Endothelial cell of umbilical vein (primary cell): ENCODE measurements around the gene IL17RB. TPM values are rescaled to one million over a fixed set of nuclear protein-coding genes. Genes with fewer than 3 reads are reported as not detected.

ENCODE experiments used
- BruUV-seq: library from RNA; stranded (reverse); fragments of 400-500 nt; replicated peaks from 2 replicates; lab custom pipeline; 2021; lab: Mats Ljungman, UMichigan
- CTCF ChIA-PET: fragments of 300-600, 350-600 bp; sonication (Branson Sonifier 250); formaldehyde crosslinking; loops from one replicate; lab custom pipeline; 2021; ENCODE audit warnings: antibody characterized with exemption, inconsistent platforms; lab: Charles Lee
- POLR2A ChIA-PET: fragments of 300-600, 350-600 bp; sonication (Branson Sonifier 250); formaldehyde crosslinking; loops from one replicate; lab custom pipeline; 2021; ENCODE audit warnings: antibody characterized with exemption, inconsistent platforms; lab: Charles Lee
- DNase-seq: peaks from one replicate; pipeline ENCODE4 v3.0.0-alpha.2; 2011; ENCODE audit warnings: low read depth, low spot score
- FAIRE-seq: peaks from 2 replicates; lab custom pipeline; 2011; peaks lifted over from hg19 to GRCh38; lab: Jason Lieb, UNC
- H2AFZ ChIP-seq: 2 replicates; pipeline ENCODE4 v1.6.0; 2012; ENCODE audit warnings: low read depth, low read length, control low read depth, inconsistent platforms
- H3K27ac ChIP-seq: 2 replicates; pipeline ENCODE4 v1.5.1; 2011; ENCODE audit warnings: low read depth, mild to moderate bottlenecking, control low read depth, low read length, moderate library complexity; ENCODE audit not compliant: insufficient read depth
- H3K27me3 ChIP-seq, 2 experiments: 2 replicates each; pipeline versions ENCODE4 v1.6.0 to v1.6.1; 2011; ENCODE audit warnings: low read length in 2 of 2, mixed read lengths in 1 of 2; ENCODE audit not compliant: control insufficient read depth in 2 of 2, insufficient read depth in 2 of 2
- H3K36me3 ChIP-seq, 2 experiments: 2 replicates in 1 of 2; 3 replicates in 1 of 2; pipeline ENCODE4 v1.5.1; 2011; ENCODE audit warnings: low read length in 2 of 2, mild to moderate bottlenecking in 1 of 2, moderate library complexity in 1 of 2; ENCODE audit not compliant: control insufficient read depth in 2 of 2, insufficient read depth in 2 of 2; ENCODE audit errors: extremely low read depth in 1 of 2
- H3K4me1 ChIP-seq: 3 replicates; pipeline ENCODE4 v1.5.1; 2011; ENCODE audit warnings: mild to moderate bottlenecking, low read length; ENCODE audit not compliant: control insufficient read depth, insufficient read depth; ENCODE audit errors: extremely low read depth
- H3K4me2 ChIP-seq: 2 replicates; pipeline ENCODE4 v1.6.1; 2011; ENCODE audit warnings: low read length, control low read depth, mixed read lengths; ENCODE audit not compliant: insufficient read depth
- H3K4me3 ChIP-seq, 3 experiments: fragments of 200-600 bp in 1 of 3; sonication (generic), shearing (Covaris generic) in 1 of 3; replicated peaks in 1 of 3; 2 replicates each; pipeline ENCODE4 v1.5.1; 2011 to 2016; ENCODE audit warnings: control low read depth in 3 of 3, low read length in 3 of 3, mild to moderate bottlenecking in 2 of 3, inconsistent platforms in 1 of 3, low read depth in 1 of 3, moderate library complexity in 1 of 3; ENCODE audit not compliant: insufficient read depth in 1 of 3
- H3K79me2 ChIP-seq: 2 replicates; pipeline ENCODE4 v1.6.0; 2012; ENCODE audit warnings: low read length, inconsistent platforms; ENCODE audit not compliant: control insufficient read depth, insufficient read depth
- H3K9ac ChIP-seq: replicated peaks from 2 replicates; pipeline ENCODE3; 2011; ENCODE audit warnings: low read length, control low read depth; ENCODE audit not compliant: insufficient read depth; ENCODE audit errors: extremely low read depth
- H3K9me1 ChIP-seq: replicated peaks from 3 replicates; pipeline ENCODE4 v1.6.0; 2011; ENCODE audit warnings: mild to moderate bottlenecking, low read length; ENCODE audit not compliant: control insufficient read depth, insufficient read depth; ENCODE audit errors: extremely low read depth
- H3K9me3 ChIP-seq: replicated peaks from 2 replicates; pipeline ENCODE4 v1.5.1; 2012; ENCODE audit warnings: low read length, inconsistent platforms; ENCODE audit not compliant: control insufficient read depth, insufficient read depth
- H4K20me1 ChIP-seq: replicated peaks from 2 replicates; pipeline ENCODE3; 2011; ENCODE audit warnings: mild to moderate bottlenecking, low read length; ENCODE audit not compliant: control insufficient read depth, insufficient read depth; ENCODE audit errors: extremely low read depth
- CTCF ChIP-seq, 2 donors: IDR thresholded peaks; 1 replicate in 1 of 2; 2 replicates in 1 of 2; pipeline ENCODE4 v1.5.1; 2011; ENCODE audit warnings: low read length in 2 of 2, mild to moderate bottlenecking in 2 of 2, moderate library complexity in 2 of 2, control low read depth in 1 of 2, inconsistent platforms in 1 of 2, low read depth in 1 of 2; ENCODE audit not compliant: insufficient read depth in 1 of 2; ENCODE audit errors: extremely low read depth in 1 of 2
- EZH2 ChIP-seq: IDR thresholded peaks from 2 replicates; pipeline ENCODE4 v1.6.1; 2012; ENCODE audit warnings: borderline replicate concordance, low read depth, mild to moderate bottlenecking, moderate library complexity, low read length, inconsistent platforms; ENCODE audit not compliant: severe bottlenecking
- FOS ChIP-seq: IDR thresholded peaks from 2 replicates; pipeline ENCODE4 v1.6.1; 2011; ENCODE audit warnings: mild to moderate bottlenecking, low read length, moderate library complexity, borderline replicate concordance; ENCODE audit not compliant: insufficient read depth
- GATA2 ChIP-seq: IDR thresholded peaks from 2 replicates; pipeline ENCODE4 v1.7.0; 2011; ENCODE audit warnings: low read depth, mild to moderate bottlenecking, moderate library complexity, mixed read lengths, low read length; ENCODE audit not compliant: insufficient read length, insufficient read depth
- JUN ChIP-seq: IDR thresholded peaks from 2 replicates; pipeline ENCODE4 v1.6.1; 2011; ENCODE audit warnings: borderline replicate concordance, low read depth; ENCODE audit not compliant: insufficient read length, insufficient read depth
- MAX ChIP-seq: IDR thresholded peaks from 2 replicates; pipeline ENCODE4 v1.6.1; 2011; ENCODE audit not compliant: insufficient read depth, insufficient read length
- MYC ChIP-seq: IDR thresholded peaks from one replicate; pipeline ENCODE4 v1.6.1; 2011; ENCODE audit warnings: mild to moderate bottlenecking, low read depth, low read length
- POLR2A ChIP-seq: IDR thresholded peaks from 2 replicates; pipeline ENCODE4 v1.6.1; 2012; ENCODE audit warnings: low read depth, mild to moderate bottlenecking, control low read depth, low read length
- POLR2AphosphoS5 ChIP-seq: IDR thresholded peaks from 2 replicates; pipeline ENCODE4 v1.6.1; 2012; ENCODE audit warnings: low read depth, mild to moderate bottlenecking, control low read depth, low read length, moderate library complexity; ENCODE audit not compliant: insufficient read depth
- dilution Hi-C: fragments of 300-500 bp; cut with MboI; formaldehyde crosslinking; loops from one replicate; pipeline ENCODE4 v1.15.0; 2019; ENCODE audit warnings: low sequenced_read_pairs; ENCODE audit not compliant: extremely low pct_ligation_motif_present
- intact Hi-C: fragments of 100-400 bp; cut with micrococcal nuclease; formaldehyde crosslinking; loops from one replicate; pipeline ENCODE4 v1.10.0; 2022
- polyA plus RNA-seq, 4 experiments: library from polyadenylated mRNA; depleted of rRNA in 3 of 4; stranded (reverse) in 3 of 4; unstranded in 1 of 4; fragments of >200 nt; gene quantifications; 2 replicates each; pipeline versions ENCODE4 v1.2.1 to v1.2.3, GENCODE V29; 2011 to 2012; ENCODE audit warnings: missing spikeins in 1 of 4
- total RNA-seq: library from RNA; stranded (reverse); gene quantifications from 2 replicates; pipeline ENCODE4 v1.2.3, GENCODE V29; 2021

Gene IL17RB
- total and polyA plus RNA-seq, 2 donors (not counting 3 experiments of a cell fraction or from before 2014, with no cell fraction given) = 0.04 TPM; not detected in 1

GRCh38 chr3:53805463-53806159 lies 40.8 kb upstream of the IL17RB start:
- Histone ChIP-seq H3K9me1 (no peaks in the 10 kb centered on the region), H3K36me3 (no peaks in the 10 kb centered on the region), H4K20me1 (no peaks in the 10 kb centered on the region), H3K27me3 (no peaks in the 10 kb centered on the region), H3K4me2 (no peak overlapping the region), H3K79me2 (no peaks in the 10 kb centered on the region), H3K9ac (no peak overlapping the region), H3K9me3 (no peaks in the 10 kb centered on the region), H2AFZ (no peak overlapping the region), H3K27ac (no peak overlapping the region), H3K4me1 (no peaks in the 10 kb centered on the region), H3K4me3 (no peak overlapping the region)
- intact Hi-C loops (no loop called here), dilution Hi-C loops (no loop called here)
- no TSS peak for BruUV-seq
- DNase-seq (no peak), FAIRE-seq (no peak)
- CTCF ChIA-PET = no interaction called here
- POLR2A ChIA-PET = no interaction called here
- TF ChIP-seq GATA2 (no peak), POLR2A (no peak), POLR2AphosphoS5 (no peak), CTCF (IDR thresholded peaks at IDR 0.05; ENCODE audit: extremely low read depth in 1 of 2, insufficient read depth in 1 of 2, low read depth in 1 of 2, low read length in 2 of 2) (no peak), MAX (no peak), EZH2 (no peak), JUN (no peak), FOS (no peak), MYC (no peak)
